A673 (cell line): ENCODE measurements around the gene TOMT. TPM values are rescaled to one million over a fixed set of nuclear protein-coding genes. Genes with fewer than 3 reads are reported as not detected.
A peak's percentile ranks its signal among the peaks of the same experiment; 100 is the strongest.

Source experiments
- BruUV-seq: library from RNA; stranded (reverse); fragments of 400-500 nt; replicated peaks from 2 replicates; lab custom pipeline; 2021; lab: Mats Ljungman, UMichigan
- CTCF ChIA-PET: fragments of 300-600 bp; sonication (Branson Sonifier 250); formaldehyde crosslinking; loops from one replicate; lab custom pipeline; 2022; ENCODE audit warnings: antibody characterized with exemption; lab: Charles Lee
- POLR2A ChIA-PET: fragments of 300-600 bp; sonication (Branson Sonifier 250); formaldehyde crosslinking; loops from one replicate; lab custom pipeline; 2022; ENCODE audit warnings: antibody characterized with exemption; ENCODE audit not compliant: low non-redundant PET; lab: Charles Lee
- DNase-seq: peaks from one replicate; pipeline ENCODE4 v3.0.0-alpha.2; 2015; ENCODE audit warnings: low spot score
- H3K27ac ChIP-seq: fragments of 200-600 bp; sonication (generic); 2 replicates; pipeline ENCODE4 v1.5.1; 2016; ENCODE audit warnings: mixed run types, low read depth, mild to moderate bottlenecking, mixed read lengths, antibody characterized with exemption, low read length; ENCODE audit not compliant: poor library complexity, severe bottlenecking
- H3K27me3 ChIP-seq: fragments of 200-600 bp; sonication (generic); replicated peaks from 2 replicates; pipeline ENCODE4 v1.6.1; 2017; ENCODE audit warnings: mixed run types, low read depth, mild to moderate bottlenecking, mixed read lengths, antibody characterized with exemption, low read length; ENCODE audit not compliant: insufficient read depth, poor library complexity
- H3K36me3 ChIP-seq: fragments of 200-600 bp; sonication (generic); 2 replicates; pipeline ENCODE4 v1.6.1; 2016; ENCODE audit warnings: mixed run types, mild to moderate bottlenecking, mixed read lengths, antibody characterized with exemption, low read length; ENCODE audit not compliant: insufficient read depth, poor library complexity, severe bottlenecking
- H3K4me1 ChIP-seq: fragments of 200-600 bp; sonication (generic); 2 replicates; pipeline ENCODE4 v1.6.1; 2017; ENCODE audit warnings: mixed run types, mild to moderate bottlenecking, mixed read lengths, antibody characterized with exemption, low read length; ENCODE audit not compliant: insufficient read depth, poor library complexity, severe bottlenecking
- H3K4me3 ChIP-seq: fragments of 200-600 bp; sonication (generic); 2 replicates; pipeline ENCODE4 v1.5.1; 2016; ENCODE audit warnings: low read depth, mixed run types, mild to moderate bottlenecking, mixed read lengths, low read length; ENCODE audit not compliant: poor library complexity, severe bottlenecking
- H3K9me3 ChIP-seq: fragments of 200-600 bp; sonication (generic); 2 replicates; pipeline ENCODE4 v1.6.1; 2016; ENCODE audit warnings: mixed run types, low read depth, mild to moderate bottlenecking, mixed read lengths, antibody characterized with exemption, low read length; ENCODE audit not compliant: poor library complexity, severe bottlenecking
- CTCF ChIP-seq: fragments of 300-800, 200-600 bp; sonication (generic); conservative IDR thresholded peaks from 2 replicates; pipeline ENCODE4 v1.5.1; 2017; ENCODE audit warnings: low read depth, mild to moderate bottlenecking, antibody characterized with exemption, low read length, moderate library complexity, mixed read lengths
- EZH2 ChIP-seq: fragments of 200-600 bp; sonication (generic); IDR thresholded peaks from 2 replicates; pipeline ENCODE4 v1.6.1; 2017; ENCODE audit warnings: borderline replicate concordance, low read depth, mild to moderate bottlenecking, mixed read lengths, antibody characterized with exemption, low read length; ENCODE audit not compliant: poor library complexity, severe bottlenecking
- intact Hi-C: fragments of 100-400 bp; cut with micrococcal nuclease; formaldehyde crosslinking; loops from one replicate; pipeline ENCODE4 v1.10.0; 2022; ENCODE audit not compliant: unreplicated experiment
- total RNA-seq: library from RNA; stranded (reverse); gene quantifications from 2 replicates; pipeline ENCODE4 v1.2.3, GENCODE V29; 2021

The TOMT gene
- total RNA-seq, 1 experiment from 2014 or later, result not detected

GRCh38 chr11:72075109-72075508 is 30.6 kb upstream of the TOMT start:
- H3K4me1 ChIP-seq, result peaks cover 35% of the 10 kb centered on the region
- intact Hi-C loops, result no loop called here
- H3K27ac ChIP-seq, result peak overlapping the region; percentile 57
- ChIA-PET POLR2A (no interaction called here), CTCF (no interaction called here)
- peak; percentile 58 for DNase-seq
- no peaks in the 10 kb centered on the region for H3K27me3 ChIP-seq
- BruUV-seq, result no TSS peak
- no peaks in the 10 kb centered on the region for H3K9me3 ChIP-seq
- TF ChIP-seq CTCF (peak; percentile 42), EZH2 (no peak)
- H3K4me3 ChIP-seq, result no peak overlapping the region
- peaks cover 5% of the 10 kb centered on the region for H3K36me3 ChIP-seq

GRCh38 chr11:72075756-72076155 is 30.0 kb upstream of the TOMT start:
- Histone ChIP-seq H3K27me3 (no peaks in the 10 kb centered on the region), H3K4me3 (no peak overlapping the region), H3K9me3 (no peaks in the 10 kb centered on the region), H3K36me3 (peaks cover 5% of the 10 kb centered on the region), H3K27ac (peak overlapping the region; percentile 57), H3K4me1 (peaks cover 28% of the 10 kb centered on the region)
- POLR2A ChIA-PET, result no interaction called here
- no peak for DNase-seq
- CTCF ChIA-PET, result no interaction called here
- BruUV-seq, result no TSS peak
- intact Hi-C loops, result no loop called here
- no peak for TF ChIP-seq CTCF
- no peak for TF ChIP-seq EZH2

GRCh38 chr11:72078477-72078876 is 27.2 kb upstream of the TOMT start:
- Histone ChIP-seq H3K4me3 (peak overlapping the region; percentile 72), H3K27me3 (no peaks in the 10 kb centered on the region), H3K36me3 (peaks cover 5% of the 10 kb centered on the region), H3K9me3 (no peaks in the 10 kb centered on the region), H3K4me1 (peaks cover 19% of the 10 kb centered on the region), H3K27ac (peak overlapping the region; percentile 86)
- POLR2A ChIA-PET, result interaction anchor here (0.5 kb wide), 1 partner anchor 164 kb away, joined by 4 read pairs; no protein-coding TSS in a partner anchor
- CTCF ChIA-PET, result interaction anchor here (0.5 to 1.1 kb wide), 3 partner anchors 12 to 53 kb away, joined by 3 to 5 read pairs (median 3); no protein-coding TSS in a partner anchor
- no peak for DNase-seq
- TF ChIP-seq EZH2, result no peak
- no peak for TF ChIP-seq CTCF
- intact Hi-C loops, result no loop called here
- BruUV-seq, result TSS peak; percentile 49
